Right cardiac atrium (tissue), 5 donors: ENCODE data around the gene KCNQ1OT1. TPM values are rescaled to one million over a fixed set of nuclear protein-coding genes. Genes with fewer than 3 reads are reported as not detected.

Experiments
- ATAC-seq, 2 donors: fragments of 200-7000 bp; cut with Tn5 transposase; one replicate each; pipeline versions ENCODE4 v1.8.0 to v1.9.1; 2020; ENCODE audit warnings: moderate library complexity in 2 of 2, mild to moderate bottlenecking in 1 of 2
- DNase-seq, 3 donors: peaks; one replicate each; pipeline ENCODE4 v3.0.0-alpha.2; 2020
- H3K27ac ChIP-seq: one replicate; pipeline ENCODE4 v1.5.1; 2013; ENCODE audit warnings: mild to moderate bottlenecking, low read length, control low read depth, moderate library complexity
- H3K27me3 ChIP-seq: one replicate; pipeline ENCODE4 v1.6.1; 2013; ENCODE audit not compliant: control insufficient read depth, insufficient read depth
- H3K4me1 ChIP-seq: one replicate; pipeline ENCODE4 v1.6.1; 2013; ENCODE audit warnings: low read length; ENCODE audit not compliant: control insufficient read depth, insufficient read depth
- H3K4me3 ChIP-seq: one replicate; pipeline ENCODE4 v1.5.1; 2013; ENCODE audit warnings: low read length, control low read depth
- H3K9me3 ChIP-seq: one replicate; pipeline ENCODE4 v1.6.1; 2013; ENCODE audit warnings: low read length; ENCODE audit not compliant: control insufficient read depth
- WGBS: extraction: QIAGEN DNeasy Blood & Tissue Kit; methylation state at CpG from one replicate; pipeline ENCODE4 v1.1.7; 2013; 5-methylcytosine and 5-hydroxymethylcytosine counted together
- intact Hi-C, 4 donors: fragments of 100-400 bp; cut with DNase I; formaldehyde crosslinking; loops; one replicate each; pipeline versions ENCODE4 v1.11.0 to v1.14.0; 2022 to 2023
- polyA plus RNA-seq: library from polyadenylated mRNA; stranded (reverse); fragments of 200-250 nt; gene quantifications from one replicate; pipeline ENCODE4 v1.2.3, GENCODE V29; 2013
- total RNA-seq, 4 donors: library from RNA; stranded (reverse); fragmentation: NEBNext Ultra II Directional; extraction: Animal tissue kit (Norgen Biotek cat#: 25700); gene quantifications; one replicate each; pipeline ENCODE4 v1.2.1, GENCODE V29; 2021
- donor health status: healthy with polysubstance abuse.
- donor health status: DM: no; HTN: yes; CAD: no.
- donor health status: DM: no; HTN: no; CAD: no.
- donor health status: DM: no; HTN: yes; CAD: no; lungs with severe emphysema.
- donor health status: DM: yes; HTN: yes; CAD: no.

KCNQ1OT1 gene
- total and polyA plus RNA-seq, 5 donors: 0.41 to 0.78 (median 0.53) TPM

- Histone ChIP-seq H3K4me3 (no peak overlapping the region), H3K27ac (no peak overlapping the region), H3K4me1 (no peaks in the 10 kb centered on the region), H3K27me3 (no peaks in the 10 kb centered on the region), H3K9me3 (no peaks in the 10 kb centered on the region)
- no peak for ATAC-seq
- WGBS: 95% methylated on average over 23 of the region's 23 CpGs
- intact Hi-C loops: no loop called here
- DNase-seq: peak; percentile 10 to 48 (median 41)
Measured at GRCh38 chr11:2581931-2582350, 117.9 kb downstream of the KCNQ1OT1 start.

GRCh38 chr11:2581151-2581930 lies 118.5 kb downstream of the KCNQ1OT1 start:
- no peak for ATAC-seq
- WGBS: 94% methylated on average over 22 of the region's 22 CpGs
- peak; percentile 2 to 49 (median 40) for DNase-seq
- Histone ChIP-seq H3K9me3 (no peaks in the 10 kb centered on the region), H3K27ac (no peak overlapping the region), H3K4me1 (no peaks in the 10 kb centered on the region), H3K27me3 (no peaks in the 10 kb centered on the region), H3K4me3 (no peak overlapping the region)
- intact Hi-C loops: no loop called here

GRCh38 chr11:2580571-2581001 lies 119.2 kb downstream of the KCNQ1OT1 start:
- no peaks in the 10 kb centered on the region for H3K9me3 ChIP-seq
- DNase-seq (peak; percentile 5 to 43 (median 42)), ATAC-seq (no peak)
- no peak overlapping the region for H3K4me3 ChIP-seq
- no peaks in the 10 kb centered on the region for H3K4me1 ChIP-seq
- H3K27ac ChIP-seq: no peak overlapping the region
- intact Hi-C loops: no loop called here
- no peaks in the 10 kb centered on the region for H3K27me3 ChIP-seq
- 77% methylated on average over 13 of the region's 13 CpGs for WGBS

GRCh38 chr11:2580061-2580421 lies 119.8 kb downstream of the KCNQ1OT1 start:
- WGBS: 53% methylated on average over 10 of the region's 10 CpGs
- no peaks in the 10 kb centered on the region for H3K27me3 ChIP-seq
- H3K27ac ChIP-seq: no peak overlapping the region
- ATAC-seq (no peak), DNase-seq (peak; percentile 6 to 59 (median 52))
- no peak overlapping the region for H3K4me3 ChIP-seq
- intact Hi-C loops: no loop called here
- H3K4me1 ChIP-seq: no peaks in the 10 kb centered on the region
- H3K9me3 ChIP-seq: no peaks in the 10 kb centered on the region

GRCh38 chr11:2579315-2580060 lies 120.3 kb downstream of the KCNQ1OT1 start:
- Histone ChIP-seq H3K27ac (no peak overlapping the region), H3K4me3 (no peak overlapping the region), H3K27me3 (no peaks in the 10 kb centered on the region), H3K9me3 (no peaks in the 10 kb centered on the region), H3K4me1 (no peaks in the 10 kb centered on the region)
- 77% methylated on average over 17 of the region's 17 CpGs for WGBS
- ATAC-seq (no peak), DNase-seq (peak; percentile 20 to 57 (median 47))
- intact Hi-C loops: loop anchor here in 1 of 4 donors (10.0 kb wide), 1 partner anchor 55 kb away; no protein-coding TSS in a partner anchor

- DNase-seq: no peak
- 89% methylated on average over 7 of the region's 7 CpGs for WGBS
- Histone ChIP-seq H3K27ac (no peak overlapping the region), H3K9me3 (no peaks in the 10 kb centered on the region), H3K27me3 (no peaks in the 10 kb centered on the region), H3K4me3 (no peak overlapping the region), H3K4me1 (no peaks in the 10 kb centered on the region)
- intact Hi-C loops: loop anchor here in 1 of 4 donors (10.0 kb wide), 1 partner anchor 56 kb away; no protein-coding TSS in a partner anchor
- ATAC-seq: no peak
Measured at GRCh38 chr11:2578929-2579270, 120.9 kb downstream of the KCNQ1OT1 start.

GRCh38 chr11:2577991-2578928 lies 121.5 kb downstream of the KCNQ1OT1 start:
- DNase-seq (peak; percentile 16 to 56 (median 53)), ATAC-seq (no peak)
- Histone ChIP-seq H3K4me1 (no peaks in the 10 kb centered on the region), H3K27me3 (no peaks in the 10 kb centered on the region), H3K9me3 (no peaks in the 10 kb centered on the region), H3K27ac (no peak overlapping the region), H3K4me3 (no peak overlapping the region)
- intact Hi-C loops: loop anchor here in 1 of 4 donors (10.0 kb wide), 1 partner anchor 57 kb away; no protein-coding TSS in a partner anchor
- WGBS: 87% methylated on average over 22 of the region's 22 CpGs

- ATAC-seq: no peak
- no peak overlapping the region for H3K4me3 ChIP-seq
- no peaks in the 10 kb centered on the region for H3K27me3 ChIP-seq
- 87% methylated on average over 33 of the region's 33 CpGs for WGBS
- no peaks in the 10 kb centered on the region for H3K4me1 ChIP-seq
- H3K27ac ChIP-seq: no peak overlapping the region
- H3K9me3 ChIP-seq: no peaks in the 10 kb centered on the region
- intact Hi-C loops: loop anchor here in 1 of 4 donors (10.0 kb wide), 1 partner anchor 57 kb away; no protein-coding TSS in a partner anchor
- peak; percentile 10 to 54 (median 50) for DNase-seq
Measured at GRCh38 chr11:2577031-2577990, 122.5 kb downstream of the KCNQ1OT1 start.

GRCh38 chr11:2576549-2576948 lies 123.2 kb downstream of the KCNQ1OT1 start:
- no peak for ATAC-seq
- H3K27ac ChIP-seq: no peak overlapping the region
- no peak overlapping the region for H3K4me3 ChIP-seq
- 90% methylated on average over 15 of the region's 15 CpGs for WGBS
- peak; percentile 5 to 40 (median 18) for DNase-seq
- no peaks in the 10 kb centered on the region for H3K27me3 ChIP-seq
- no peaks in the 10 kb centered on the region for H3K4me1 ChIP-seq
- intact Hi-C loops: loop anchor here in 1 of 4 donors (10.0 kb wide), 1 partner anchor 58 kb away; no protein-coding TSS in a partner anchor
- H3K9me3 ChIP-seq: no peaks in the 10 kb centered on the region
